ENCODE data around the gene SOCS4.
"Not testable (repeated sequence)": the region's sequence is repeated elsewhere in the genome, so short reads cannot be mapped to it uniquely, and the experiment has no call there.

SOCS4 gene

GRCh38 chr14:55052269-55052930 lies 25.4 kb downstream of the SOCS4 start:
- DNase-seq (ENCODE audit: low read depth, low spot score) = peak; percentile 62

- DNase-seq (ENCODE audit: low read depth, low spot score) = no peak
Observed at GRCh38 chr14:55053018-55053417, 26.0 kb downstream of the SOCS4 start.

- DNase-seq (ENCODE audit: low read depth, low spot score) = no peak
Observed at GRCh38 chr14:55053500-55053899, 26.5 kb downstream of the SOCS4 start.

- DNase-seq (ENCODE audit: low read depth, low spot score) = no peak
Observed at GRCh38 chr14:55054098-55054497, 27.1 kb downstream of the SOCS4 start.

GRCh38 chr14:55057919-55058318 lies 30.9 kb downstream of the SOCS4 start:
- no peak for DNase-seq (ENCODE audit: low read depth, low spot score)

- DNase-seq (ENCODE audit: low read depth, low spot score) = no peak
Observed at GRCh38 chr14:55059333-55059732, 32.3 kb downstream of the SOCS4 start.

GRCh38 chr14:55062517-55063351 lies 35.7 kb downstream of the SOCS4 start:
- peak; percentile 67 for DNase-seq (ENCODE audit: low read depth, low spot score)

GRCh38 chr14:55064896-55065295 lies 37.9 kb downstream of the SOCS4 start:
- not testable (repeated sequence) for DNase-seq (ENCODE audit: low read depth, low spot score)

GRCh38 chr14:55065411-55065810 lies 38.4 kb downstream of the SOCS4 start:
- no peak for DNase-seq (ENCODE audit: low read depth, low spot score)

- no peak for DNase-seq (ENCODE audit: low read depth, low spot score)
Observed at GRCh38 chr14:55066223-55066622, 39.2 kb downstream of the SOCS4 start.

GRCh38 chr14:55070981-55071411 lies 44.0 kb downstream of the SOCS4 start:
- DNase-seq (ENCODE audit: low read depth, low spot score) = no peak

- DNase-seq (ENCODE audit: low read depth, low spot score) = peak; percentile 86
Observed at GRCh38 chr14:55071870-55072640, 45.0 kb downstream of the SOCS4 start.

- peak; percentile 84 for DNase-seq (ENCODE audit: low read depth, low spot score)
Observed at GRCh38 chr14:55073856-55074255, 46.8 kb downstream of the SOCS4 start.

GRCh38 chr14:55074662-55075061 lies 47.6 kb downstream of the SOCS4 start:
- DNase-seq (ENCODE audit: low read depth, low spot score) = no peak

- peak; percentile 64 for DNase-seq (ENCODE audit: low read depth, low spot score)
Observed at GRCh38 chr14:55075628-55076175, 48.7 kb downstream of the SOCS4 start.

GRCh38 chr14:55077170-55078151 lies 50.4 kb downstream of the SOCS4 start:
- DNase-seq (ENCODE audit: low read depth, low spot score) = peak; percentile 46

- not testable (repeated sequence) for DNase-seq (ENCODE audit: low read depth, low spot score)
Observed at GRCh38 chr14:55079961-55080360, 52.9 kb downstream of the SOCS4 start.

GRCh38 chr14:55084401-55085059 lies 57.5 kb downstream of the SOCS4 start:
- DNase-seq (ENCODE audit: low read depth, low spot score) = no peak

GRCh38 chr14:55085060-55085660 lies 58.1 kb downstream of the SOCS4 start:
- DNase-seq (ENCODE audit: low read depth, low spot score) = no peak

GRCh38 chr14:55086938-55087337 lies 59.9 kb downstream of the SOCS4 start:
- no peak for DNase-seq (ENCODE audit: low read depth, low spot score)

Measured in astrocyte of the hippocampus (primary cell).